Measurements from ENCODE around the gene SMARCD3. TPM values are rescaled to one million over a fixed set of nuclear protein-coding genes. Genes with fewer than 3 reads are reported as not detected.
A peak's percentile ranks its signal among the peaks of the same experiment; 100 is the strongest.

The SMARCD3 gene
- total RNA-seq, 1 donor, result 8.3 TPM

DNA sequence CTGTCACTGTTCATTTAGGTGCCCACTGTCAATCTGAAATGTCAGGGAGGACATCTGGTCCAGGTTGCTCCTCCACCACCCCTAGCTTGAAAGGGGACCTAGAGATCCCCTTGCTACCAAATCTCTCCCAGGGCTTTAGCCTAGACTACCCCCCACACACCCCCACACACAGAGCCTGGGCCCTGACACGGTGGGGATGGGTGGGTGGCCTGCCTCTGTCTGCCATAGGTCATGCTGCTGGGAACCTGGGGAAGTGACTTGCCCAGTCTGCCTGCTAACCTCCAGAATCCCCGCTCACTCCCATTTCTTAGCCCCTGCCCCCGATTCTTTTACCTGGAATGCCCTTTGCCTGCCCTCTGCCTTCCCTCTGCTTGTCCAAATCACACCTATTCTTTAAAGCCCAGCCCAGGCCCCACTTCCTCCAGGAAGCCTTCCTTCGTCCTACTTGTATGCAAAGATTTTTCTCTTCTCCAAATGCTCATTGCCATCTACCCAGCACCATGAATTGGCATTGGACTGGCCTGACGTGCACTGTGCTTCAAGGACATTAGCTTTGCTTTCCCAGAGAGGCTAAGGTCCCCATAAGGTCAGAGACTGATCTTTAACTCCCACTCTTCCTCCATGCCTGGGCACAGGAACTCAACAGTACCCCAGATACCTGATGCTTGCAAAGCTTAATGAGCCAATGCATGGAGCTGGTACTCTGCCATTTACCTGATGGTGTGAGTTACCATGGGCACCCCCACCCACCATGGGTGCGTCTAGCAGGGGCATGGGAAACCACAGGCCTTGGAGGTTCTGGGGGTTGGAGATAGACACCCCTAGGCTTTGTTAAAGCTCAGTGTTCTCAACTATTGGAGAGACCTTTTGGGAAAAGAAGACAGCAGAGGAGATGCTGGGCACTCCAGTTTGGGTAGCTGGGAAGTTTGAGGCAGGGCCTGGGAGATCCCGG, 2.0 kb upstream of the SMARCD3 start:
- DNase-seq (ENCODE audit: low read depth in 2 of 3, low spot score in 2 of 3), result no peak

DNA sequence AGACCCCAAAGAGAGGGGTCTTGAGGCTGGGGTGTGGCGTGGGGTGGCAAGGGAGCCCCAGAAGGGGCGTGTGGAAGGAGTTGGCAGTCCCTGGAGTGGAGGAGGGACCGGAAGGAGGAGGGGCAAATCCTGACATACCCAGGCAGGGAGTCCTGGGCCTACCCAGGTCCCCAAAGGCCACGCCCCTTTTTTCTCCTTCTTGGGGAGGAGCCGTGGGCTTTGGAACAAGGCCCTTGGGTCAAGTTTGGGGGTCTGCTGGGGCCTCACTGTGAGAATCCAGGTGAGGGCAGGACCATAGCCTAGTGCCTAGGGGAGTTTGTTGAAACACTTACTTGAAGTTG, 1.2 kb upstream of the SMARCD3 start:
- no peak for DNase-seq (ENCODE audit: low read depth in 2 of 3, low spot score in 2 of 3)

DNA sequence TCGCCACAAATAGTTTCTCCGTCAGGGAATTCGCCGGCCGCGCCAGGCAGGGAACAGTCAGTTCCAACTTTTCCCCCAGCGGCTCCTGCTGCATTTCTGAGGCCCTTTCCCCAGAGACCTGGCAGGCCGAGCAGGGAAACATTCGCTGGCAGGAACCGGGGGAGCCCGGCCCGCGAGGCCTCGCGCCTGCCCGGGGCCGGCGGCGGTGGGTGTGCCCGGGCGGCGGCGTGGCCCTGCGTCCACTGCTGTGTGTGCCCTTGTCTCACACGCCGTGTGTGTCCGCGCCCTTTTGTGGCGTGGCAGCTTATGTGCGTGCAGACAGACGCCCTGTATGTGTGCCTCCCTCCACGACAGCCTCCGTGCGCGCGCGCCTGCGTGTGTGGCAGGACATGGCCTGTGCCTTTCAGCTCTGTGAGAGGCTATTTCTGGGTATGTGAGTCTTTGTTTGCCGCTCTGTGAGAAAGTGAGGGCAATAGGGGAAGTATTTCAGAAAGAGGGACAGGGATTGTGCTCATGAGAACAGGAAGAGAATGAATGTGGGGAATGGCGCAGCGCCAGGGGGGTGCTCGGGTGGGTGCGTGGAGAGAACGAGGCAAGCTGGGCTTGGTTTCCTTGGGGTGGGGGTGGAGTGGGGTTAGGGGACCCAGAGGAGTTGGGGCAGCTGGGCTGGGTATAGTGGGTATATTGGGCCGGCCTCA, 689 bp upstream of the SMARCD3 start:
- peak in 2 of 3 donors; percentile 55 to 70 for DNase-seq (ENCODE audit: low read depth in 2 of 3, low spot score in 2 of 3)

DNA sequence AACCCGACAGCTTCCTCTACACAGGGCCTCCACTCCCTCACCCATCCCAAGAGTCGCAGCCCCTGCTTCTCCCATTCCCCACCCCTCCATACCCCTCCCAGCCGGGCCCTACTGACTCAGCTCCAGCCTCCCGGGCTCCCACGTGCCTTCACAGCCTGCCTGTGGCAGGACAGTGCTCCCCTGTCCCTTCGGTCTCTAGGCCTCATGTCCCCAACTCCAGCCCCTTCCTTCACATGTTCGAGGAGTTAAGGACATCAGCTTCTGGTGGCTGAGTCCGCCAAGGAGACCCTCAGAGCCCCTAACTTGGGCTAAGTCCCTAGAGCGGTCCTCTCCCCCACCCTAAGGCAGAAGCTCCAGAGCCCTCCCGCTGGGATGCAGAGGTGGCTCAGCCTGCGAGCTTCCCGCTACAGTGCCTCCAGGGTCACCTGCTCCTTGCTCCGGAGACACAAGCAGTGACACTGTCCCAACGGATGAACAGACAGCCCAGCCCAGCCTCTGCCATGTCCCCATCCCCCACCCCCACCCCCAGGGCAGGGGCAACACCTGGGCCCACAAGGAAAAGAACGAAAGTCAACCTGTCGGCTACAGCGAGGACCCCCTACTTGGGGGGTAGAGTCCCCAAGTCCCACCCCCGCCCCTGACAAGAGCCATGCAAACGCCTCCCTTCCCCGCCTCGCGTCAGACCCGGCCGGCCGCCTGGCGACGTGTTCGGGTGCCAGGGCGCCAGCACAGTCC, 716 bp downstream of the SMARCD3 start:
- no peak for DNase-seq (ENCODE audit: low read depth in 2 of 3, low spot score in 2 of 3)

GRCh38 chr7:151246851-151247580, 1.5 kb downstream of the SMARCD3 start:
- DNase-seq (ENCODE audit: low read depth in 2 of 3, low spot score in 2 of 3), result no peak

GRCh38 chr7:151246102-151246850, 2.2 kb downstream of the SMARCD3 start:
- DNase-seq (ENCODE audit: low read depth in 2 of 3, low spot score in 2 of 3), result no peak

- DNase-seq (ENCODE audit: low read depth in 2 of 3, low spot score in 2 of 3), result peak in 2 of 3 donors; percentile 71 to 79
Measured at GRCh38 chr7:151245360-151246101, 3.0 kb downstream of the SMARCD3 start.

GRCh38 chr7:151244841-151245346, 3.6 kb downstream of the SMARCD3 start:
- no peak for DNase-seq (ENCODE audit: low read depth in 2 of 3, low spot score in 2 of 3)

DNA sequence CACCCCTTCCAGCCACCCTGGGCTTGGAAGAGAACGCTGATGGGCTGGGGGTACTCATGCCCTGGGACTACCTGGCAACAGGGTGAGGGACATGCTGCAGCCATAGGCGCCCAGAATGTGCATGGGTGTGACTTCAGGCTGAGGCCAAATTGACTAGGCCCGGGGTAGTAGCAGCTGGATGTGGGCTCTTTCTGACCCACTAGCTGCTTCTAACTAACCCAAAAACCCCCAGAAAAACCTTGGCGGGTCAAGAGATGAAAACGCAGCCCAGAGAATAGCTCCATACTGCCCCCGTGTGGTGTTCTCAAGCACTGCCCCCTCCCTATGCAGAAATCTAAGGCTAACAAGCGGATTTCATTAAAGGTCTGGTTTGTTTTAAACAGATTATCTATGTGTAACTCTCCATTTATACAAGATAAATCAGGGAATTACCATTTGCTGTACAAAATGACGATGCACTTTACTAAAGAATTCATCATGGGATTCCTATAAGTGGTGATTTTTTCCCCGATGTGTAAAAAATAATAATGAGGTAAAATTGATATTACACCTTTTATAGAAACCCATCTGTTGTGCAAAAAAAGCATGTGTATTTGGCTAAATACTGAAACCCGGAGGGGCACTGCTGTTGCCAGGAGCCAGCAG, 4.2 kb downstream of the SMARCD3 start:
- DNase-seq (ENCODE audit: low read depth in 2 of 3, low spot score in 2 of 3), result peak in 2 of 3 donors; percentile 72 to 85

DNA sequence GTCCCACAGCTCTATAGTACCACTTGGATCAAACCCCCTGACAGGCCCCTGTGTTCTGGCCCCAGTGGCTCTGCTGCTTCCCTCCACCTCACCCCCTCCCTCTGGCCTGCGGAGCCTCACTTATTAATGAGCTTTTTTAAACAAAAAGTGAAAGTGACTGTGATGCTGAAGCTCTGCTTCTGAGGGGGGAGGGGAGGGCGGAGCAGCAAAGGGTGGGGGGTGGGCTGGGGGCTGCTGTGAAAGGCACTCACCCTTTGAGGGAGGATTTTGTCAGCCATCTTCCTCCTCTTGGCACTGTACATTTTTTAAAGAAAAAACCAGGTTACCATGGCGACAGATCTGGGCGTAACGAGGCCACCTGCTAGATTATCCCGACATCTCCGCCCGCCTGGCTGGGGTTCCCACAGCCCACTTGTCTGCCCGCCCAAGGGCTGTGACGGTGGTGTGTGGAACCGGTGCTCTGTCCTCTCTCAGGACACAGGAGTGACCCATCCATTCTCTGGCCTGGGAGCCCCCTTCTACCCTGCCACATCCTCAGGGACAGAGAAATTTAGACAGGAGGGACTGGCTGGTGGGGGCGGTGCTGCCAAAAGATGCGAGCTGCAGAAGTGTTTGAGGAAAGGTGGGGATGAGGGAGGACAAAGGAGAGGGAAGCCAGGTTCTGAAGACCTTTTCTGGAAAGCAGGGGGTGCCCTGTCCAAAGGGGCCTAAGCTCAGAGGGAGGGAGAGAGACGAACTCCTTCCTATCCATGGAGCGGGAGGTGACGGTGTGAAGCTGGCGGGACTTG, 4.9 kb downstream of the SMARCD3 start:
- peak in 2 of 3 donors; percentile 65 to 79 for DNase-seq (ENCODE audit: low read depth in 2 of 3, low spot score in 2 of 3)

DNA sequence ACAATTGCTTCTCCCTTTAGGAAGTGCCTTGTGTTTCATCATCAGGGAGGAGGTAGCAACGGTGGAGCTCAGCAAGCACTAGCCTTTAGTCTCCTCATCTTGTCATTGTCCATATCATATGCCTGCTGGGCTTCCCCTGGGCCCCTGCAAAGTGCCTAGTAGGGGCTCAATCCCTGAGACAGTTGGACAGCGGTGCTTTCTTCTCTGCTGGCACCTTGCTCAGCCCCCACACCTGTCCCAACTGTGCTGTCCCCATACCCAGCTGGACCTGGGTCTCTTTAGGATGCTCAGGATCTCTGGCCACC, 5.5 kb downstream of the SMARCD3 start:
- DNase-seq (ENCODE audit: low read depth in 2 of 3, low spot score in 2 of 3), result no peak

DNA sequence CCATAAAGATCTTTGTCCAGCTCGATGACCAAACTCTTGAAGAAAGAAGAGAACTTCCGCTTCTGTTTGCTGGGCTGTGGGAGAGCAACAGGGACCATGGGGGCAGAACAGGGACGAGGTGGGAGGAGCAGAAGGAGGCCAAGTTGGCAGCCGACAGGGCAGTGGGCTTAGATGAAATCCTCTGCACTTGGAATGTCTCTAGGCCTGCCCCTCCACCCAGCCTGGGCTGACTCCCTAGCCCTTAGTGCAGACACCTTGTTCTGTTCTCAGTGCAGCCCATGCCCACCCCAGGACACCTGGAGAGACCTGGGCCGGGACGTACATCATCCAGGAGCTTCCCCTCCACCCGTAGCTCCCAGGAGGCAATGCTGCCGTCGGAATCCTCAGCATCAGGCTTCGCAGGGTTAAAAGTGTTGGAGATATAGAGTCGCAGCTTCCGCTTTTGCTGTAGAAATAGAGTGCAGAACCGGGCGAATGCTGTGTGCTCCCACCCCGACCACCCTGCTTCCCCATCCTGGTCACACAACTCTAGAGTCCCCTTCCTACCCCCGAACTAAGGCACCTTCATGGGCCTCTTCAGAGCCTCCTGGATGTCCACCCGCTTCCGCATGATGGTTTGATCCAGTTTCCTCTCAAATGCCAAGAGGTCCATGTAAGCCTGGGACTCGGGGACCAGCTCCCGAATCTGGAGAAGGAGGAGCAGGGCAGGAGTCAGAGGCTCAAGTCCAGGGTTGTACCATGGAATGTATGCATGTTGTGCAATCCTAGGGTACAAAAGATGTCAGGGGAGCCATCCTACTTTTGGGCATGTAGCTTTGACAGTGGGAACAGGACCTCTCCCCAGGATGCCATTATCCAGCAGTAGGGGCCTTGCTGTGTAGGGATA, 6.1 kb downstream of the SMARCD3 start:
- no peak for DNase-seq (ENCODE audit: low read depth in 2 of 3, low spot score in 2 of 3)

DNA sequence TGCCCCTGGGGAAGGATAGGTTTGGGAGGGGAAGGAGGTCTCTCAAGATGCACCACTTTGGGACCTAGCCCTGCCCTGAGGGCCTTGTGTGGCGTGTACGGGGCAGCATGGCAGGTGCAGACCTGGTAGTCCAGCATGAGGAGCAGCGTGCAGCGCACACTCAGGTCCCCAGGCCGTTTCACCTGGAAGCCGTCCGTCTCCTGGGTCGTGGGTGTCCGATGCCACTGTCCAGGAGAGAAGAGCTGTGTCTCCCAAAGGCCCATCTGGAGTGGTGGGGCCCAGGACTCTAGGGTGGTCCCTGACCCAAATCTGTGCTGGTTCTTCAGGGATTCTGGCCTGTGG, 6.8 kb downstream of the SMARCD3 start:
- no peak for DNase-seq (ENCODE audit: low read depth in 2 of 3, low spot score in 2 of 3)

DNA sequence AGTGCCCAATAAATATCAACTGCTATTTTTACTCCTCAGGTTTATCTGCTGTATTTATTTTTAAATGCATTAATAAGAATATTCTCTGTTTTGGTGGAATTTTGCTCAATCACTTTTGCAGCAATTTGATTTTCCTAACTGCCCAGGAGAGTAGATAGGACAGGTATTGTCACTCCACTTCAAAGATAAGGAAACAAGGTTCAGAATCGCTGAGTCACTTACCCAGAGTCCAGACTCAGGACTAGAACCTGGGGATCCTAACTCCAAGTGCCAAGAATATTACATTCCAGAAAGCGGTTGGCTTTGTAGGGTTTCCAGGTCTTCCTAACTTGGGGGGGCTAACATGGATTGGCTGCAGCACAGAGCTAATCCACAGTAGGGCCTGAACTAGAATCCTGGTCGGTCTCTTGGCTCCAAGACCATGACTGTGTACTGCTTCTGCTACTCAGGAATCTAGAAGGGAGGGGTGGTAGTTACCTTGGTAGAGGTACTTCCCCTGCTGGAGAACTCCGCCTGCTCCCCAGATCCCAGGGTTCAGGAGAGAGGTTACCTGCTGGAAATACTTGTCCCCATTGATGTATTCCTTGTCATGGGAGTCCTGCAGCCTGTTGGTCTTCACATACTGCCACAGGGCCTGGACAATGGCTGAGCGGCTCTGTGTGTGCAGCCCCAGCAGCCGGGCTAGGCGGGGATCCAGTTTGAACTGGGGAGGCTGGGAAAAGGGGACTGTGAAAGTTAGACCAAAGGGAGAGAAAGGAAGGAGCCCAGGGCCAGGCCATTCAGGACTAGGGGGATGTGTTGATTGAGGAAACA, 7.3 kb downstream of the SMARCD3 start:
- no peak for DNase-seq (ENCODE audit: low read depth in 2 of 3, low spot score in 2 of 3)

- no peak for DNase-seq (ENCODE audit: low read depth in 2 of 3, low spot score in 2 of 3)
Measured at GRCh38 chr7:151240536-151240935, 8.0 kb downstream of the SMARCD3 start.

DNA sequence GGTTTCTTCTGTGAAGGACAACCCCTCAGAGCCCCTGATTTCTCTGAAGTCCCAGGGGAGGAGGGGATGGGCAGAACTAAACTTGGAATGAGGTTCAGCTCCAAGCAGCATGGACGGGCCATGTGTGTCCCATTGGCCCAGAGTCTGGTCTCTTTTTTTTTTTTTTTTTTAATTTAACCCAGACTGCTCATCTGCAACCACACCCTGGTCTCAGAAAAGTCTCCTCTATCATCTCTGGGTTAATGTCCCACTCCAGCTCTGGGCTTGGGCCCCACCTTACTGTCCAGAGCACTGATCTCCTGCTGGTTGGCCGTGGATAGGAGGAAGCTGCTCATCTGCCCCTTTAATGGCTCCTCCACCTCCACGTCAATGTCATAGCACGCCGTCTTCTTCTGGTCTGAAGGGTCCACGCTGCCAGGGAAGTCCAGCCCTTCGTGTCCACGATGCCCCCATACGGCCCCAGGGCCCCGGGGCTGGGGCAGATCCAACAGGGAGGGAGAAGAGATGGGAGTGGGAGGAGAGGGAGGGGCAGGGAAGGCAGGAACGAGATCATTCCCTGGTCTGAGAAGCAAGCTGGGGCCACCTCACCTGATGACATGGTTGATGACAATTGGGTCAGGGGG, 8.5 kb downstream of the SMARCD3 start:
- no peak for DNase-seq (ENCODE audit: low read depth in 2 of 3, low spot score in 2 of 3)

Measured in hematopoietic multipotent progenitor cell (in vitro differentiated cells).